Neural cell (in vitro differentiated cells): ENCODE measurements around the gene PARP9.

Experiments used
- CTCF ChIP-seq: fragments of 450-650 bp; IDR thresholded peaks from 2 replicates; pipeline ENCODE4 v1.5.1; 2014; ENCODE audit warnings: antibody characterized with exemption, mild to moderate bottlenecking, moderate library complexity; ENCODE audit not compliant: poor library complexity, severe bottlenecking
- EP300 ChIP-seq: fragments of 450-650 bp; conservative IDR thresholded peaks from 2 replicates; pipeline ENCODE4 v1.6.1; 2014; ENCODE audit warnings: antibody characterized with exemption, mild to moderate bottlenecking, moderate library complexity; ENCODE audit not compliant: poor library complexity, severe bottlenecking
- EZH2 ChIP-seq: fragments of 200-600, 300-800 bp; shearing (Covaris generic), sonication (generic); IDR thresholded peaks from 2 replicates; pipeline ENCODE4 v1.6.1; 2014; ENCODE audit warnings: antibody characterized with exemption, low read length, borderline replicate concordance, mild to moderate bottlenecking; ENCODE audit not compliant: insufficient read depth, poor library complexity, severe bottlenecking
- MXI1 ChIP-seq: fragments of 450-650 bp; conservative IDR thresholded peaks from 2 replicates; pipeline ENCODE4 v1.6.1; 2014; ENCODE audit warnings: antibody characterized with exemption, mild to moderate bottlenecking; ENCODE audit not compliant: poor library complexity, severe bottlenecking
- POLR2AphosphoS5 ChIP-seq: IDR thresholded peaks from 2 replicates; pipeline ENCODE4 v1.6.1; 2012
- RAD21 ChIP-seq: fragments of 450-650 bp; conservative IDR thresholded peaks from 2 replicates; pipeline ENCODE4 v1.6.1; 2014; ENCODE audit warnings: antibody characterized with exemption, mild to moderate bottlenecking, moderate library complexity
- REST ChIP-seq: IDR thresholded peaks from 2 replicates; pipeline ENCODE4 v1.6.1; 2012; ENCODE audit warnings: borderline replicate concordance
- SMC3 ChIP-seq: fragments of 450-650 bp; conservative IDR thresholded peaks from 2 replicates; pipeline ENCODE4 v1.6.1; 2014; ENCODE audit warnings: antibody characterized with exemption, mild to moderate bottlenecking, moderate library complexity; ENCODE audit not compliant: poor library complexity
- TAF1 ChIP-seq: IDR thresholded peaks from 2 replicates; pipeline ENCODE4 v1.6.1; 2012; ENCODE audit warnings: low read depth

DNA sequence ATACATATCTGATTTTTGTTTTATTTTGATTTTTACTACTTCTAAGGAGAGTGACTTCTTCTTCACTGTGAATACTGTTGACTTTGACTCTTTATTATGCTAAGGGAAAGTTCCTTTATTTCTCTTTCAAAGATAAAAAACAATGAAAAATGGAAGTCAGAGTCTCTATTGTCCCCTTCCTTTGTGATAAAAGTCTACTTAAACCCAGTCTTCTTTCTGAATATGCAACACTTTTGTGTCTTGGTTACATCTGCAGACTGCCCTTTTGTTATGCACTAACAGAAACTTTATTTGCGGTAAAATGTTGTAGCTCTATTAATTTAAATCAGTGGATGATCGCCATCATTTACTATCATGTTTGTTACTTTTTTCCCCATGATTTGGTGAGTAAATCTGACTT, 26.5 kb upstream of the PARP9 start:
- TF ChIP-seq MXI1 (no peak), CTCF (no peak), TAF1 (no peak), REST (no peak), EZH2 (no peak), SMC3 (no peak), POLR2AphosphoS5 (no peak), EP300 (no peak), RAD21 (no peak)
